AML-193 (cell line): ENCODE results near the gene ANO8.

Source experiments
- DNase-seq, 2 experiments: peaks; one replicate each; lab custom pipeline; 2025; lab: John Stamatoyannopoulos, UW

The ANO8 gene

GRCh38 chr19:17328517-17329365, 5.9 kb downstream of the ANO8 start:
- no peak for DNase-seq

- DNase-seq: no peak
Observed at GRCh38 chr19:17327654-17328516, 6.8 kb downstream of the ANO8 start.

- no peak for DNase-seq
Observed at GRCh38 chr19:17327068-17327653, 7.5 kb downstream of the ANO8 start.

- DNase-seq: no peak
Observed at GRCh38 chr19:17326595-17326966, 8.1 kb downstream of the ANO8 start.

- DNase-seq: no peak
Observed at GRCh38 chr19:17325881-17326594, 8.6 kb downstream of the ANO8 start.

- no peak for DNase-seq
Observed at GRCh38 chr19:17325133-17325532, 9.5 kb downstream of the ANO8 start.

- DNase-seq: no peak
Observed at GRCh38 chr19:17324357-17325114, 10.1 kb downstream of the ANO8 start.

- no peak for DNase-seq
Observed at GRCh38 chr19:17323964-17324332, 10.7 kb downstream of the ANO8 start.

- no peak for DNase-seq
Observed at GRCh38 chr19:17323300-17323963, 11.2 kb downstream of the ANO8 start.

GRCh38 chr19:17322854-17323253, 11.8 kb downstream of the ANO8 start:
- DNase-seq: no peak

GRCh38 chr19:17321655-17322489, 12.8 kb downstream of the ANO8 start:
- no peak for DNase-seq

GRCh38 chr19:17320435-17320834, 14.2 kb downstream of the ANO8 start:
- DNase-seq: no peak

- DNase-seq: no peak
Observed at GRCh38 chr19:17319473-17320238, 15.0 kb downstream of the ANO8 start.

GRCh38 chr19:17318966-17319365, 15.7 kb downstream of the ANO8 start:
- no peak for DNase-seq

- no peak for DNase-seq
Observed at GRCh38 chr19:17314007-17314593, 20.6 kb downstream of the ANO8 start.

GRCh38 chr19:17312189-17313113, 22.2 kb downstream of the ANO8 start:
- DNase-seq: no peak

- DNase-seq: no peak
Observed at GRCh38 chr19:17311455-17312188, 23.0 kb downstream of the ANO8 start.
